IPS-18c (cell line): ENCODE measurements around the gene DNAAF8.

ENCODE experiments used
- H3K4me3 ChIP-seq: 2 replicates; pipeline ENCODE4 v1.7.0; 2013; ENCODE audit warnings: low read depth, mild to moderate bottlenecking, low read length, moderate library complexity; ENCODE audit not compliant: insufficient read depth
- H3K9me3 ChIP-seq: one replicate; pipeline ENCODE4 v1.6.1; 2013; ENCODE audit warnings: mild to moderate bottlenecking, low read length, moderate library complexity; ENCODE audit not compliant: control insufficient read depth, insufficient read depth

DNAAF8 gene

DNA sequence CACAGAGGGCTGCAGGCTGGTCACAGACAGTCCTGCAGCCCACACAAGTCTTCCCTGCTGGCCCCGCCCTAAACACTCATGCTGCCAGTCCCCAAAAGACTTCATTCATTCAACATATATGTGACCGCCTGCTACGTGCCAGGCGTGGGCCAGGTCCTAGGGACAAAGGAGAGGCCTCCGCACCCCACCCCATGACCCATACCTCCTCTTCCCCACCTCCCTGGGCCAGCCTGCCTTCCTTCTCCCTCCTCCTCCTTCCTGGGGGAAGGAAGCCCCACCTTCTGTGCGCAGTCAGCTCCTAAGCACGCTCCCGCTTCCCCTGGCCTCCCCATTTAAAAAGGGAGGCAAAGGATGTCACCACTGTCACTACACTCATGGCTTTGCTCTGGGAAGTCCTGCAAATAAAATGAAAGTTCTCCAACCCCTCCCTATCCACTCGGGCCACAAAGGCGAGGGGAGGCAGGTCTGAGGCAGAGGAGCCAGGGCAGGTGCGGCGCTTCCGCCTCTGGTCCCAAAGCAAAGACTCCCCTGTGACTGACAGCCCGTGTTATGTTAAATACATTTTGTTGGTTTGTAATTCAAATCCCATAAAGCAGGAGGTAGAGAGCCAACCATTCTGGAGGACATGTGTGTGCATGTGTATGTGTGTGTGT, 9.0 kb downstream of the DNAAF8 start:
- H3K9me3 ChIP-seq: no peaks in the 10 kb centered on the region
- H3K4me3 ChIP-seq: no peak overlapping the region

DNA sequence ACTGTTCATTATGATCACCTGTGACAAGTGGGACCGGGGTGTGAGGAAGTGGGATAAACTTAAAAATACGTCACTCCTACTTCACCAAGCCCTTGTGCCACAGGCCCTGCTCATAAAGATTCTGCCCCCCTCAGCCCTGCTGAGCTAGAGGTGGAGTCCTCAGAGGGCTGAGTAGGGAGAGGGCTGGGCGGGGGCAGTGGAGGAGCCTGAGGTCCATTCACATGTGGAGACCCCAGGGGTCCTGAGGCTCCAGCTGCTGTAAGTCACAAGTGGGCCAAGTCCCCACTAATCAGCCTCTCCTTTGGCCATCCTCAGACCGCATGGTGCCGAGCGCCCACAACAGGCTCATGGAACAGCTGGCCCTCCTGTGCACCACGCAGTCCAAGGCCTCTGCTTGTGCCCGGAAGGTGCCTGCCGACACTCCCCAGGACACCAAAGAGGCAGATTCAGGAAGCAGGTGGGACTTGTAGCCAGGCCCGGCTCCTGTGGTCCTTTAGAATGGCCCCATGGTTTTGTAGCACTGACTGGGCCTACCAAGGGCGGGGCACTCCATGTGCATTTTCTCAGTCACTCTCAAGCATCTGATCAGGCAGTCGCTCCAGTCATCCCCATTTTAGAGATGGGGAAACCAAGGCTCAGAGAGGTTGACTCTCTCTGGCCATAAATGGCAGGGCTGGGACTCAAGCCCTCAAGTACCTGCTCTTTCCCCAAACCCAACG, 10.4 kb downstream of the DNAAF8 start:
- H3K4me3 ChIP-seq: no peak overlapping the region; the same call in 1 of the 2 replicates

DNA sequence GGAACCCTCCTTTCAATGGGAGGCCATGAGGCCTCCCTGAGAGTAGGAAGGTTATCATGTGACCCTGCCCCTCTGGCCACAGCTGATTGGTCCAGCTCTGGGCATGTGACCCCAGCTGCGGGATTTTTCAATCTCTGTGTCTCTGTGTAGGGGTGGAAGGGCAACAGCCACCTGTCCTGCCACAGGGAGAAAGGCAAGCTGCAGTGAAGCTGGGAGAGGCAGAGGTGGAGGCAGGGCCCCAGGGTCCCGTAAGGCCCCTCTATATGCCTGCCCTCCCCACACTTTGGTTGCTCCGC, 10.9 kb downstream of the DNAAF8 start:
- no peak overlapping the region for H3K4me3 ChIP-seq

More for the DNA sequence above, 10.4 kb downstream of the DNAAF8 start:
- H3K9me3 ChIP-seq: no peaks in the 10 kb centered on the region

DNA sequence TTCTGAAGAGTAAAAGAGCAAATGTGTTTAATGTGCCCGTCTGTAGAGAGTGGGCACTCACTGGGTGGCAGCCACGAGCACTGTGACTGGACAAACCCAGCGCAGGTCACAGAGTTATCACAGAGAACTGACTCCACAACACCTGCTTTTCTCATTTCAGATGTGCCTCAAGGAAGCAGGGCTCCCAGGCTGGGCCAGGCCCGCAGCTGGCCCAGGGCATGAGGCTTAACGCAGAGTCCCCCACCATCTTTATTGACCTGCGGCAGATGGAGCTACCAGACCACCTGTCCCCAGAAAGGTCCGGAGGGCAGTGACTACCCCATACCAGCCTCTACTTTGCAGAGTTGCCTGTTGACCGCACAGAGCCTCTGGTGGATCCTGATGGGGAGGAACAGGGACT, 11.9 kb downstream of the DNAAF8 start:
- no peaks in the 10 kb centered on the region for H3K9me3 ChIP-seq
- H3K4me3 ChIP-seq: no peak overlapping the region

More for the DNA sequence above, 10.9 kb downstream of the DNAAF8 start:
- H3K9me3 ChIP-seq: no peaks in the 10 kb centered on the region

DNA sequence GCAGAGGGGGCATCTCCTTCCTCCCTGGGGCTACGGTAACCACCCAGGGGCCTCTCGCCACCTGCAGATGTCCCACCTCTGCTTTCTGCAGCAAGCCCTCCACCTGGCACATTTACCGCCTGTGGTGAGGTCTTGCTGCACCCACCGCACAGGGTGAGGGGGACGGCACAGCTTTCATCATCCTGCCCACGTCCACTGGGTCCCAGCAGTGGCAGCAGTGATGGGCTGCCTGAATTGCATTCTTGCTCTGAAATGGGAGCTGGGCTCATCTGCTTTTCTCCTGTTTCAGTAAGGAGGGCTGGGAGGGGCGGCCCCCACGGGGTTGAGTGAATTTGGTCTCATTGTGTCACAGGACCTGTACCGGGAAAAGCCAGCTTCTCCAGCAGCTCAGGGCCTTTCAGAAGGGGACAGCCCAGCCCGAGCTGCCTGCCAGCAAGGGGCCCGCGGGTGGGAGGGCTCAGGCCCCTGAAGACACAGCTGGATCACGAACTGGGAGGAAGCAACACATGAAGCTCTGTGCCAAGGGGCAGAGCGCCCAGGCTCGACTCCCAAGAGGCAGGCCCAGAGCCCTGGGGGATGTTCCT, 12.7 kb downstream of the DNAAF8 start:
- Histone ChIP-seq H3K9me3 (no peaks in the 10 kb centered on the region), H3K4me3 (no peak overlapping the region)

DNA sequence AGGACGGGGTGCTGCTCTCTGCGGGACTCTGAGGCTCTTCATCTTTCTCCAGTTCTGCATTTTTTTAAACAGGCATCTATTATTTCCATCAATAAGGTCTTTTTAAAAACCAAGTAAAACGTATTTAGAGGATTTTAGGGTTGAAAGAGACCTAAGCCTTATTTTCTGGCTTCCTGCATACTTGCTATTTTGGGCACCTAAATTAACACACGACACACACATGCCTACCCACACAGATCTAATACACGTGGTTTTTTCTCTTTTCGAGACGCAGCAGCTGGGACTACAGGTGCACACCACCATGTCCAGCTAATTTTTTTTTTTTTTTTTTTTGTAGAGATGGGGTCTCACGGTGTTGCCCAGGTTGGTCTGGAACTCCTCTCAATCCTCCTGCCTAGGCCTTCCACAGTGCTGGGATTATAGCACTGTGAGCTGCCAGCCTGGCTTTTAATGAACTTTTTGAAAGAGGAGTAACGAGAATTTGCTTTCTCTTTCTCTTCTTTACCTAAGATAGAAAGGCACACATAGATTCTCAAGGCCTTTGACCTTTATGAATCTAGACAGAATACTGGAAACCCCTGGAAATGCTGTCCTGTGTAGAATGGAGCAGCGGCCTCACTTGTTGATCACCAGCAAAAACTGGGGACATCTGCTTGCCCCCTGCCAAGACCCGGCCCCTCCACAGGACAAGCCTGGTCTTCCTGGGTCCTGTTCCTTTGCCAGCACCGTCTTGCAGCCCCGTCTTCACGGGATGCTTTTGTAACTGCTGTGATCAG, 13.8 kb downstream of the DNAAF8 start:
- Histone ChIP-seq H3K9me3 (no peaks in the 10 kb centered on the region), H3K4me3 (no peak overlapping the region)

DNA sequence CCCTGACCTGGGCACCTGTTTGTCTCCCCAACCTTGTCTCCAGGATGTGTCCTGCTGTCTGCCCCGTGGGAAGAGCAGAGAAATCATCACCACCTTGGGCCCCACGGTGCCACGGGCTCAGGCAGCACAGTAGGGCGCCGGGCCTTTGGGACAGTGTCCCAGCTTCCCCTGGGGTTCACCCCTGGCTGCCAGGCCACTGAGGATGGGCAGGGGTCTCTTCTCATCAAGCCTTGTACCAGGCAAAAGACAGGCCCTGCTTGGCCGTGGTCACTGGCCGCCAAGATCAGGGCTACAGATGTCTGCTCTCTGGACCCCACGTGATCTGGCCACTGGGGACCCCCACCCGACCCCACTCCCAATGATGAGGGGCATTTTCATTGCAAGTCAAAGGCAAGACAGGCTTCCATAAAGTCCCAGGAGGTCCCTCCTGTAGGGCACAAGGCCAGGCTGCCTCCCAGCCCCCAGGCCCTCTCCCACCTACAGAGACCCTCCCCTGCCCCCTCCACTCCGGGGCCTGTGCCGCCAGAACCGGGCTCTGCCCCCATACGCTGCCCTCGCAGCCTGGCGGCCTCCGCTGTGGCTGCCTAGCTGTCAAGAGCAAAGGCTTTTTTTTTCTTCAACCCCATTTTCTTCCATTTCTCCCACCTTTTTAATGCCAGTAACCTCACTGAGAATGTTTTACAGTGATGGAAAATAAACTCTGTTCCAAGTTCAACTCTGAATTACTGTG, 14.5 kb downstream of the DNAAF8 start:
- Histone ChIP-seq H3K4me3 (no peak overlapping the region), H3K9me3 (no peaks in the 10 kb centered on the region)

DNA sequence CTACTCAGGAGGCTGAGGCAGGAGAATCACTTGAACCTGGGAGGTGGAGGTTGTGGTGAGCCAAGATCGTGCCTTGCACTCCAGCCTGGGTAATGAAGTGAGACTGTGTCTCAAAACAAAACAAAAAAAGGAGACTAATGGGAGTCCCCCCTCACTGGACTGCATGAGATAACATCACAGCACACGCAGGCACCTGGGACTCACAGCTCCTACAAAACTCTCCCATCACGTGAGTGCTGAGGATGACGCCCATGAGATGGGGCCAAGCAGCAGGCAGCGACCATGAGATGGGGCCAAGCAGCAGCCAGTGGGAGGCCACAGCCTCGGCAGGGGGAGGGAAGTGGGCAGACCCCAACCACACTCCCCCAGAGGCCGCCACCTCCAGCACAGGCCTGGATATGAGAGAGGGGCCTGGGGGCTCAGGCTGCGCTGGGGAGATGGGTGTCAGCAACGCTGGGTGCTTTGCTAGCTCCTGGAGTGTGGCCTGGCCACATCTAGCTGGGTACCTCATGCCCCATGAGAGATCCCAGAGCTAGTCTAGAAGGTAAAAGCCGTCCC, 15.4 kb downstream of the DNAAF8 start:
- H3K9me3 ChIP-seq: no peaks in the 10 kb centered on the region
- H3K4me3 ChIP-seq: no peak overlapping the region

DNA sequence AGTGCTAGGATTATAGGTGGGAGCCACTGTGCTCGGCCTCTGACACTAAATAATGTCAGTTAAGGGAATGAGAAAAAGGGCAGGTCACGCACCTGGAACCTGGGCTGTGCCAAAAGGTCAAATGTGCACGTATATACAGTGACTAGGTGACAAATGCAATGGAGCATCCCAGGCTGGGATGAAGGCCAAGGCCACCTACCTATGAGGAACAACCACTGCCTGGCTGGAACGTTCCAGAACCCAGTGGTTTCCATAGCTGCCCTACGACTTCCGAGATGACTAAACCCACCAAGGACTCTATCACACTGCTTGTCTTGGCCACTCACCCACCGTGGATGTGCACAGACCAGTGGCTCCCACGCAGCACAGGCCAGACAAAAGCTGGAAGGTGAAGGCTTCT, 16.6 kb downstream of the DNAAF8 start:
- H3K4me3 ChIP-seq: no peak overlapping the region
- H3K9me3 ChIP-seq: no peaks in the 10 kb centered on the region

DNA sequence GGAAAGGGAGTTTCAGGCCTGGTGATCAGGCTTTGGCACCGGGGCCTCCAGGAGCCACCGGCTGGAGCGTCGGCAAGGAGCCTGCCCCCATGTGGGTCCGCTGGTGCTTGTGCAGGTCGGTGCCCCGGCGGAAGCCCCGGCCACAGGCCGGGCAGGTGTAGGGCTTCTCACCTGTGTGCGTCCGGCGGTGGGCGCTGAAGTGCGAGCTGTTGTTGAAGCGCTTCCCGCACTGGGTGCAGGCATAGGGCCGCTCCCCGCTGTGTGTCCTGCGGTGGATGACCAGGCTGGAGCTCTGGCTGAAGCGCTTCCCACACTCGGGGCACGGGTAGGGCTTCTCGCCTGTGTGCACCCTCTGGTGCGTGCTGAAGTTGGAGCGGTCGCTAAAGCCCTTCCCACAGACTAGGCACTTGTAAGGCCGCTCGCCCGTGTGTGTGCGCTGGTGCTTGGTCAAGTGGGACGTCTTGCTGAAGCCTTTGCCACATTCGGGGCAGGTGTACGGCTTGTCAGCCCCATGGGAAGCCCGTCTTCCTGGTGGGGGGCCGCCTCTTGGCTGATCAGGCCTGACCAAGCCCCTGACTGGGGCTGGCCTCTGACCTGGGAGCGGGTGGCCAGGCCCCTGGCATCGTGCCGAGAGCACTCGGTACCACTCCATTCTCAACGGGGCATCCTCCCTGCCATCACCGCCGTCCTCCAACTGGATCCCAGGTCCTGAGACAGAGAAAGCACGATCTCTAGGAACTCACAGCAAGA, 18.2 kb downstream of the DNAAF8 start:
- no peak overlapping the region for H3K4me3 ChIP-seq
- H3K9me3 ChIP-seq: no peaks in the 10 kb centered on the region

DNA sequence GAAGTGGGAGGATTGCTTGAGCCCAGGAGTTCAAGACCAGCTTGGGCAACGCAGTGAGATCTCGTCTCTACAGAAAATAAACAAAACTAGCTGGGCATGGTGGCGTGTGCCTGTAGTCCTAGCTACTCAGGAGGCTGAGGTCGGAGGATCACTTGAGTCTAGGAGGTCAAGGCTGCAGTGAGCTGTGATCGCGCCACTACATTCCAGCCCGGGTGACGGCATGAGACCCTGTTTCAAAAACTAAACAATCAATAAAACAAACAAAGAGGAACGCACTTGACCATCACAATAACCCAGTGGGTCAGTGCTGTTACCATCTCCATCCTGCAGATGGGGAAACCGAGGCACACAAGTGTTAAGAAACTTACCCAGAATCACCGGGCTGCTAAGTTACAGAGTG, 18.9 kb downstream of the DNAAF8 start:
- Histone ChIP-seq H3K9me3 (no peaks in the 10 kb centered on the region), H3K4me3 (no peak overlapping the region)

DNA sequence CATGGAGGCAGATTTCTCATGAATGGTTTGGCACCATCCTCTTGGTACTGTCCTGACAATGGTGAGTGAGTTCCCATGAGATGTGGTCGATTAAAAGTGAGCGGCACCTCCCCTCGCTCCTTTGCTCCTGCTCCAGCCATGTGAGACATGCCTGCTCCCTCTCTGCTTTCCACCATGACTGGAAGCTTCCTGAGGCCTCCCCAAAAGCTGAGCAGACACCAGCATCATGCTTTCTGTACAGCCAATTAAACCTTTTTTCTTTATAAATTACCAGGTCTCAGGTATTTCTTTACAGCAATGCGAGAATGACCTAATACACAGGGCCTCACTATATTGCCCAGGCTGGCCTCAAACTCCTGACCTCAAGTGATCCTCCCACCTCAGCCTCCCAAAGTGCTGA, 20.5 kb downstream of the DNAAF8 start:
- no peaks in the 10 kb centered on the region for H3K9me3 ChIP-seq
- H3K4me3 ChIP-seq: no peak overlapping the region

DNA sequence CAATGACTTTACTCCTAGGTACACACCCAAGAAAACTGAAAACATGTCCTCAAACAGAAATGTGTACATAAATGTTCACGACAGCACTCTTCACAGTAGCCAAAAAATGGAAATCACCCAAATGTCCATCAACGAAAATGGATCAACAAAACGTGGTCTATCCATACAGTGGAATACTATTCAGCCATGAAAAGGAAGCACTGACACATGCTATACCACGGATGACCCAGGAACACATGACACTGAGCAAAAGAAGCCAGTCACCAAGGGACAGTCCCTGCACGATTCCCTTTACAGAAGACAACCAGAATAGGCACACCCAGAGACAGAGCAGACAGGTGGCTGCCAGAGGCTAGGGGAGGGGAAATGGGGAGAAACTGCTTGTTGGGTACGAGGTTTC, 21.4 kb downstream of the DNAAF8 start:
- Histone ChIP-seq H3K9me3 (no peaks in the 10 kb centered on the region), H3K4me3 (no peak overlapping the region)

DNA sequence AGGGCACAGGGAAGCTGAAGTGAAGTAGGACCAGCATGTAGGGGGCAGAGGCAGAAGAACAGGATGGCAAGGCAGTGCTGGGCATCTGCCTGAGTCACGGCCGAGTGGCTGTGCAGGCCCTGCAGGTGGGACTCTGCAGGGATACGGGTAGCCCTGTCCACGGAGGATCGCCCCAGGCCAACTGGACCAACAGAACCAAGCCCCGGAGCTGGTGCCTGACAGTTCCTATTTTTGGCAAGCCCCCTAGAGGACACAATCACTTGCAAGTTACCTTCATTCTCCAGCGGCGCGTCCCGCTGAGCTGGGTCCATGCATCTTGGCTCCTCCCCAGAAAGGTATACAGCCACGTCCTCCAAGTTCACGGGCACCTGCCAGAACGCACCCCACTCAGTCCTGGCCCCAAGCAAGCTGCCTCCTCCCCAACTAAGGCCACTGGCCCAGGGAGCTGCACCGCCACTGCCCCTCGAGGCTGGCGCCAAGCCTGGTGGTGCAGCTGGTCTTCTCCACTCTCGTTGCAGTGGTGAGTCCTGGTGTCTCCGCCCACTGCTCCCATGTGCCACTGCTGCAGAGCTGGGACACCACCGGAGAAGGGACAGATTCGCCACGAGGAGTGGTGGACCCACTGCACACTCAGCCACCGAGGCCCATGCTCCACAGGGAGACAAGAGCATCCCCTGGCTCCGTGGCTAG, 26.0 kb downstream of the DNAAF8 start:
- H3K9me3 ChIP-seq: no peaks in the 10 kb centered on the region
- H3K4me3 ChIP-seq: no peak overlapping the region

DNA sequence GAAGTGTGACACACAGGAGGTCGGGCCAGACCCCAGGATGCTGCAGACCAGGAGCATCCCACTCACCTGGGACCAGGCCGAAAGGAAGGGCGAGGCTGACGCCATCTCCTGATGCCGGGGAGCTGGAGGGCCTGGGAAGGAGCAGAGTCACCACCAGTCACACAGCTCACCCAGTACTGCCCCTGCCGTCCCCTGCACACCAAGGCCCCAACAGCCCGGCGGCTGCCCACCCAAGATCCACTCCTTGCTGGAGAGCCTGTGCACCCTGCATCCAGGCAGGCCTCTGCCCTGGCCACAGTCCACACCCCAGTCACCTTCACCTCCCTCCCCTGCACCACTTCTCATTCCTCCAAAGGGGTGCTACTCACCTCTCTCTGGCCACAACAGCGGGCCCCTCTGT, 27.9 kb downstream of the DNAAF8 start:
- Histone ChIP-seq H3K9me3 (no peaks in the 10 kb centered on the region), H3K4me3 (no peak overlapping the region)

DNA sequence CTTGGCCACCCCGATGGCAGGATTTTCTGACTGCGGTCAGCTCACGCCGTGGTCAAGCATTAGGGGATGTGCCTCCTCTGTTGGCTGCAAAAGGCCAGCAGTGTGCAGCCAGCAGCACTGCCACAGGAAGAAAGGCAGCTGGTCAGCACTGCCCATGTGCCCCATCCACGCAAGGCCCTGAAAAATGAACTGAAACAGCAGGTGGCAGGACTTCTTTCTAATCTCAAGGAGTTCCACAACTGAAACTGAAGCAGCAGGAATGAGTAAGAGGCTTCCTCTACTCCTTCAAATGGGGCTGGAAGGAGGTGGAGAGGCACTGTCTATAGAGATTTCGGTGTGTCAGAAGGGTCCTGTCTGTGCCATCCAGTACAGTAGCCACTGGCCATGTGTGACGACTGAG, 29.5 kb downstream of the DNAAF8 start:
- no peak overlapping the region for H3K4me3 ChIP-seq

More for the DNA sequence above, 29.5 kb downstream of the DNAAF8 start:
- H3K9me3 ChIP-seq: no peaks in the 10 kb centered on the region
